CD14-positive monocyte (primary cell): Measurements from ENCODE around the gene MPDZ. TPM values are rescaled to one million over a fixed set of nuclear protein-coding genes. Genes with fewer than 3 reads are reported as not detected.

Source experiments
- DNase-seq, 3 donors: peaks; one replicate each; pipeline ENCODE4 v3.0.0-alpha.2; 2011 to 2022
- H2AFZ ChIP-seq: 2 replicates; pipeline ENCODE4 v1.6.0; 2012; ENCODE audit warnings: mild to moderate bottlenecking, low read depth, low read length, inconsistent platforms; ENCODE audit not compliant: insufficient read depth, poor library complexity, severe bottlenecking
- H3K27ac ChIP-seq, 2 donors: 1 replicate in 1 of 2; 2 replicates in 1 of 2; pipeline ENCODE4 v1.5.1; 2012 to 2013; ENCODE audit warnings: low read length in 2 of 2, control low read depth in 1 of 2, inconsistent platforms in 1 of 2, low read depth in 1 of 2, mild to moderate bottlenecking in 1 of 2
- H3K27me3 ChIP-seq, 2 donors: one replicate each; pipeline versions ENCODE4 v1.6.0 to v1.6.1; 2011 to 2013; ENCODE audit warnings: low read length in 2 of 2; ENCODE audit not compliant: control insufficient read depth in 2 of 2, insufficient read depth in 2 of 2
- H3K36me3 ChIP-seq, 2 donors: replicated peaks in 1 of 2; 1 replicate in 1 of 2; 2 replicates in 1 of 2; pipeline versions ENCODE4 v1.5.1 to v1.6.1; 2012 to 2013; ENCODE audit warnings: low read length in 2 of 2, control low read depth in 1 of 2, inconsistent platforms in 1 of 2, mild to moderate bottlenecking in 1 of 2; ENCODE audit not compliant: insufficient read depth in 2 of 2, control insufficient read depth in 1 of 2
- H3K4me1 ChIP-seq, 2 donors: 1 replicate in 1 of 2; 2 replicates in 1 of 2; pipeline versions ENCODE4 v1.5.1 to v1.6.1; 2012 to 2013; ENCODE audit warnings: low read length in 2 of 2, control low read depth in 1 of 2, inconsistent platforms in 1 of 2, mild to moderate bottlenecking in 1 of 2, moderate library complexity in 1 of 2; ENCODE audit not compliant: insufficient read depth in 2 of 2, control insufficient read depth in 1 of 2
- H3K4me2 ChIP-seq: replicated peaks from 2 replicates; pipeline ENCODE3; 2012; ENCODE audit warnings: low read length, moderate library complexity, mild to moderate bottlenecking; ENCODE audit not compliant: poor library complexity, severe bottlenecking; ENCODE audit errors: extremely low read depth
- H3K4me3 ChIP-seq, 3 experiments: fragments of 200-600 bp in 1 of 3; sonication (generic) in 1 of 3; replicated peaks in 1 of 3; 1 replicate in 2 of 3; 2 replicates in 1 of 3; pipeline ENCODE4 v1.5.1; 2011 to 2013; ENCODE audit warnings: low read length in 3 of 3, mild to moderate bottlenecking in 3 of 3, control low read depth in 2 of 3, low read depth in 2 of 3, inconsistent platforms in 1 of 3, moderate library complexity in 1 of 3
- H3K79me2 ChIP-seq: 2 replicates; pipeline ENCODE4 v1.6.0; 2012; ENCODE audit warnings: mild to moderate bottlenecking, control low read depth, inconsistent platforms, low read length, moderate library complexity; ENCODE audit not compliant: insufficient read depth
- H3K9ac ChIP-seq: 2 replicates; pipeline ENCODE4 v1.6.0; 2017; ENCODE audit warnings: low read length, mild to moderate bottlenecking; ENCODE audit not compliant: insufficient read depth, poor library complexity, severe bottlenecking
- H3K9me3 ChIP-seq, 2 donors: replicated peaks in 1 of 2; 1 replicate in 1 of 2; 2 replicates in 1 of 2; pipeline versions ENCODE4 v1.5.1 to v1.6.1; 2012 to 2013; ENCODE audit warnings: low read length in 2 of 2, control low read depth in 1 of 2; ENCODE audit not compliant: control insufficient read depth in 1 of 2, insufficient read depth in 1 of 2
- H4K20me1 ChIP-seq: 2 replicates; pipeline ENCODE4 v1.6.0; 2012; ENCODE audit warnings: mild to moderate bottlenecking, low read length, control low read depth, moderate library complexity; ENCODE audit not compliant: insufficient read depth
- H3K27ac Mint-ChIP-seq, 7 donors: one replicate each; pipeline ENCODE4 v1.8.0; 2020; ENCODE audit warnings: mild to moderate bottlenecking in 7 of 7, mixed read lengths in 7 of 7, moderate library complexity in 6 of 7, inconsistent platforms in 2 of 7
- H3K27me3 Mint-ChIP-seq, 3 donors: one replicate each; pipeline ENCODE4 v1.8.0; 2021 to 2022; ENCODE audit warnings: low read depth in 3 of 3, mild to moderate bottlenecking in 3 of 3, mixed read lengths in 3 of 3, moderate library complexity in 3 of 3, inconsistent platforms in 1 of 3
- H3K36me3 Mint-ChIP-seq, 2 donors: one replicate each; pipeline ENCODE4 v1.8.0; 2020; ENCODE audit warnings: mixed read lengths in 2 of 2, inconsistent platforms in 1 of 2, mild to moderate bottlenecking in 1 of 2
- H3K4me1 Mint-ChIP-seq: one replicate; pipeline ENCODE4 v1.8.0; 2020; ENCODE audit warnings: mild to moderate bottlenecking, mixed read lengths
- H3K4me3 Mint-ChIP-seq, 2 donors: one replicate each; pipeline ENCODE4 v1.8.0; 2020; ENCODE audit warnings: mild to moderate bottlenecking in 2 of 2, mixed read lengths in 2 of 2, moderate library complexity in 1 of 2
- H3K9me3 Mint-ChIP-seq, 7 donors: one replicate each; pipeline ENCODE4 v1.8.0; 2020 to 2022; ENCODE audit warnings: mixed read lengths in 7 of 7, mild to moderate bottlenecking in 6 of 7, moderate library complexity in 6 of 7, inconsistent platforms in 2 of 7
- WGBS: methylation state at CpG from one replicate; pipeline ENCODE4 v1.1.5; 2013; ENCODE audit warnings: missing lambda C conversion rate; ENCODE audit not compliant: insufficient coverage; 5-methylcytosine and 5-hydroxymethylcytosine counted together
- intact Hi-C, 2 donors: fragments of 100-400 bp; cut with micrococcal nuclease; formaldehyde crosslinking; loops; one replicate each; pipeline versions ENCODE4 v1.15.0 to v1.15.1; 2023
- polyA plus RNA-seq, 3 donors: library from polyadenylated mRNA; depleted of rRNA in 1 of 3; unstranded in 2 of 3; stranded (reverse) in 1 of 3; fragments of 300-500 nt in 2 of 3; fragments of >200 nt in 1 of 3; fragmentation: Illumina TruSeq in 2 of 3; gene quantifications; 1 replicate in 2 of 3; 2 replicates in 1 of 3; pipeline ENCODE4 v1.2.3, GENCODE V29; 2012 to 2021
- TF ChIP-seq, protein P1 (sequence below): fragments of 200-600 bp; IDR thresholded peaks from one replicate; pipeline ENCODE4 v1.8.0; 2022; ENCODE audit warnings: antibody characterized with exemption, mild to moderate bottlenecking

The MPDZ gene
- polyA plus RNA-seq, 3 donors: not detected

DNA sequence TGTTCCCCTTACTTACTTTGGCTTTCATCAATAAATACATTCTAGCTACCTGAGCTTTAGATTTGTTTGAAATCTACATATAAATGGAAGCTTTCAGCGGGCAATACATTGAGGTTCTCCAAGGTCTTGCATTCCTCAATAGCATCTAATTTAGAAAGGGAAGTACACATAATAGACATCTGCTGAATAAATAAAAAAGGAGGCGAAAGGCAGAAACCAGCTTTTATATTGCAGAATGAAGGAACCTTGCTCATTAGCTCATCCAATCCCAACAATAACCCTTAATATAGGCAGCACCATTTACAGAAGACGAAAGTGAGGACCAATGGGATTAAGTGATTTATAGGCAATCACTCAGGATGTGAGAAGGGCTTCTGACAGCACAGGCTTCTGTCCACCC is 147.5 kb downstream of the MPDZ start:
- Mint-ChIP-seq H3K4me1 (no peaks in the 10 kb centered on the region), H3K27ac (no peak overlapping the region), H3K27me3 (no peaks in the 10 kb centered on the region), H3K4me3 (no peak overlapping the region), H3K36me3 (no peaks in the 10 kb centered on the region), H3K9me3 (peaks cover 0 to 4% (median 0%) of the 10 kb centered on the region in 7 donors)
- TF ChIP-seq, protein P1, sequence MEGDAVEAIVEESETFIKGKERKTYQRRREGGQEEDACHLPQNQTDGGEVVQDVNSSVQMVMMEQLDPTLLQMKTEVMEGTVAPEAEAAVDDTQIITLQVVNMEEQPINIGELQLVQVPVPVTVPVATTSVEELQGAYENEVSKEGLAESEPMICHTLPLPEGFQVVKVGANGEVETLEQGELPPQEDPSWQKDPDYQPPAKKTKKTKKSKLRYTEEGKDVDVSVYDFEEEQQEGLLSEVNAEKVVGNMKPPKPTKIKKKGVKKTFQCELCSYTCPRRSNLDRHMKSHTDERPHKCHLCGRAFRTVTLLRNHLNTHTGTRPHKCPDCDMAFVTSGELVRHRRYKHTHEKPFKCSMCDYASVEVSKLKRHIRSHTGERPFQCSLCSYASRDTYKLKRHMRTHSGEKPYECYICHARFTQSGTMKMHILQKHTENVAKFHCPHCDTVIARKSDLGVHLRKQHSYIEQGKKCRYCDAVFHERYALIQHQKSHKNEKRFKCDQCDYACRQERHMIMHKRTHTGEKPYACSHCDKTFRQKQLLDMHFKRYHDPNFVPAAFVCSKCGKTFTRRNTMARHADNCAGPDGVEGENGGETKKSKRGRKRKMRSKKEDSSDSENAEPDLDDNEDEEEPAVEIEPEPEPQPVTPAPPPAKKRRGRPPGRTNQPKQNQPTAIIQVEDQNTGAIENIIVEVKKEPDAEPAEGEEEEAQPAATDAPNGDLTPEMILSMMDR: no peak
- Histone ChIP-seq H3K4me3 (no peak overlapping the region), H3K9me3 (no peaks in the 10 kb centered on the region), H4K20me1 (no peaks in the 10 kb centered on the region), H3K9ac (no peak overlapping the region), H3K27me3 (no peaks in the 10 kb centered on the region), H3K27ac (no peak overlapping the region), H3K4me1 (no peaks in the 10 kb centered on the region), H2AFZ (no peak overlapping the region), H3K4me2 (no peak overlapping the region), H3K79me2 (no peaks in the 10 kb centered on the region), H3K36me3 (no peaks in the 10 kb centered on the region)
- DNase-seq: no peak
- no CpG with 5 or more reads among the region's 3 CpGs for WGBS
- intact Hi-C loops: no loop called here

GRCh38 chr9:13131416-13131815 is 148.1 kb downstream of the MPDZ start:
- Mint-ChIP-seq H3K27ac (no peak overlapping the region), H3K4me1 (no peaks in the 10 kb centered on the region), H3K27me3 (no peaks in the 10 kb centered on the region), H3K9me3 (peaks cover 0 to 5% (median 0%) of the 10 kb centered on the region in 7 donors), H3K4me3 (no peak overlapping the region), H3K36me3 (no peaks in the 10 kb centered on the region)
- WGBS: no CpG with 5 or more reads among the region's 6 CpGs
- H2AFZ ChIP-seq: no peak overlapping the region
- no peak overlapping the region for H3K9ac ChIP-seq
- TF ChIP-seq, protein P1: no peak
- no peaks in the 10 kb centered on the region for H3K9me3 ChIP-seq
- no peak overlapping the region for H3K4me3 ChIP-seq
- H3K4me1 ChIP-seq: no peaks in the 10 kb centered on the region
- DNase-seq: no peak
- H3K36me3 ChIP-seq: no peaks in the 10 kb centered on the region
- intact Hi-C loops: no loop called here
- no peak overlapping the region for H3K4me2 ChIP-seq
- H3K27me3 ChIP-seq: no peaks in the 10 kb centered on the region
- H3K79me2 ChIP-seq: no peaks in the 10 kb centered on the region
- no peaks in the 10 kb centered on the region for H4K20me1 ChIP-seq
- no peak overlapping the region for H3K27ac ChIP-seq
